Ascending aorta (tissue), 2 donors: ENCODE results near the gene PCIF1. TPM values are rescaled to one million over a fixed set of nuclear protein-coding genes. Genes with fewer than 3 reads are reported as not detected.

Source experiments
- DNase-seq, 2 donors: peaks; one replicate each; pipeline ENCODE4 v3.0.0-alpha.2; 2019; ENCODE audit warnings: low spot score in 2 of 2
- H3K27ac ChIP-seq, 2 donors: fragments of 200-600 bp; sonication (generic); one replicate each; pipeline ENCODE4 v1.5.1; 2016 to 2017; ENCODE audit warnings: mild to moderate bottlenecking in 1 of 2
- H3K27me3 ChIP-seq: fragments of 200-600 bp; sonication (generic); one replicate; pipeline ENCODE4 v1.5.1; 2017
- H3K36me3 ChIP-seq, 2 donors: fragments of 200-600 bp; sonication (generic); one replicate each; pipeline ENCODE4 v1.5.1; 2016
- H3K4me1 ChIP-seq, 2 donors: fragments of 200-600 bp; sonication (generic); one replicate each; pipeline ENCODE4 v1.5.1; 2016 to 2017; ENCODE audit warnings: mild to moderate bottlenecking in 1 of 2
- H3K4me3 ChIP-seq, 2 donors: fragments of 200-600 bp; sonication (generic); one replicate each; pipeline ENCODE4 v1.5.1; 2016 to 2017; ENCODE audit warnings: mild to moderate bottlenecking in 1 of 2
- H3K9me3 ChIP-seq, 2 donors: fragments of 200-600 bp; sonication (generic); one replicate each; pipeline ENCODE4 v1.5.1; 2016
- intact Hi-C: fragments of 100-400 bp; cut with DNase I; formaldehyde crosslinking; loops from one replicate; pipeline ENCODE4 v1.15.1; 2023
- total RNA-seq: library from RNA; depleted of rRNA; stranded (reverse); fragments of >200 nt; gene quantifications from one replicate; pipeline ENCODE4 v1.1.0, GENCODE V29; 2016
- TF ChIP-seq, protein P1 (sequence below), 3 experiments: fragments of 200-600 bp in 2 of 3; fragments of 450-650 bp in 1 of 3; sonication (generic) in 2 of 3; IDR thresholded peaks; one replicate each; pipeline ENCODE4 v1.5.1; 2016 to 2019; ENCODE audit warnings: antibody characterized with exemption in 3 of 3, mild to moderate bottlenecking in 1 of 3, moderate library complexity in 1 of 3

Gene PCIF1
- total RNA-seq, 1 donor from 2014 or later, result 45.7 TPM

DNA sequence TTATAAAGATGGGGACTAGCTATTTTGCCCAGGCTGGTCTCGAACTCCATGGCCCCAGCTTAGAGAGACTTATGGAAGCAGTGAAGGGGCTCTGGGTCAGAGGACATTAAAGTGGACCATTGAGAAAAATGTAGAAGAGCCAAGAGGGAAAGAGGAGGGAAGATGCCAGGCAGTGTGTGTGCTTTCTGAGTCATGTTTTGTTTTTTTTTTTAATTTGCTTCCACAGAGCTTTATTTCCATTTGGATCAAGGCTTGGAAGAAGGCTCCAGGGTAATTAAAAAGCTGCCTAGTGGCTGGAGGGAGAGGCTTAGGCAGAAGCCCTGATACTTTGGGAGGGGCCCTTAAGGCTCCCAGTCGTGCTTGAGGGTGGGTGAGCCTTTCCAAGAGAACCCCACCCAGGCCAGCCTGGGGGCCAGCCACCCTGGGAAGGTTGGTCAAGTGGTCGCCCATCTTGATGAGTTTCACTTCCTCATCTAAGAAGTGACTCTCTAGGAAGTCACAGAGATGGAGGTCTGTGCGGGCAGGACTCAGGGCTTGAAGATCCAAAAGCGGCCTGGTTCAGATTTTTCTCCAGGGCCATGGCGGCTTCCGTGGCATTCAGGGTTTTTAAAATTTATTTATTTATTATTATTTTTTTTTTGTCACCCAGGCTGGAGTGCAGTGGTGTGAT lies 40.5 kb downstream of the PCIF1 start:
- Histone ChIP-seq H3K4me1 (peaks cover 2 to 17% of the 10 kb centered on the region in 2 donors), H3K27me3 (no peaks in the 10 kb centered on the region), H3K27ac (no peak overlapping the region), H3K4me3 (no peak overlapping the region), H3K36me3 (no peaks in the 10 kb centered on the region), H3K9me3 (no peaks in the 10 kb centered on the region)
- DNase-seq, result peak in 1 of 2 donors; percentile 27
- intact Hi-C loops, result loop anchor here (5.0 to 10.0 kb wide), 3 partner anchors 183 to 712 kb away; partner anchors contain the start of genes DBNDD2, DNTTIP1, TP53RK and WFDC3
- TF ChIP-seq, protein P1, sequence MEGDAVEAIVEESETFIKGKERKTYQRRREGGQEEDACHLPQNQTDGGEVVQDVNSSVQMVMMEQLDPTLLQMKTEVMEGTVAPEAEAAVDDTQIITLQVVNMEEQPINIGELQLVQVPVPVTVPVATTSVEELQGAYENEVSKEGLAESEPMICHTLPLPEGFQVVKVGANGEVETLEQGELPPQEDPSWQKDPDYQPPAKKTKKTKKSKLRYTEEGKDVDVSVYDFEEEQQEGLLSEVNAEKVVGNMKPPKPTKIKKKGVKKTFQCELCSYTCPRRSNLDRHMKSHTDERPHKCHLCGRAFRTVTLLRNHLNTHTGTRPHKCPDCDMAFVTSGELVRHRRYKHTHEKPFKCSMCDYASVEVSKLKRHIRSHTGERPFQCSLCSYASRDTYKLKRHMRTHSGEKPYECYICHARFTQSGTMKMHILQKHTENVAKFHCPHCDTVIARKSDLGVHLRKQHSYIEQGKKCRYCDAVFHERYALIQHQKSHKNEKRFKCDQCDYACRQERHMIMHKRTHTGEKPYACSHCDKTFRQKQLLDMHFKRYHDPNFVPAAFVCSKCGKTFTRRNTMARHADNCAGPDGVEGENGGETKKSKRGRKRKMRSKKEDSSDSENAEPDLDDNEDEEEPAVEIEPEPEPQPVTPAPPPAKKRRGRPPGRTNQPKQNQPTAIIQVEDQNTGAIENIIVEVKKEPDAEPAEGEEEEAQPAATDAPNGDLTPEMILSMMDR (IDR thresholded peaks at IDR 0.05), result no peak

DNA sequence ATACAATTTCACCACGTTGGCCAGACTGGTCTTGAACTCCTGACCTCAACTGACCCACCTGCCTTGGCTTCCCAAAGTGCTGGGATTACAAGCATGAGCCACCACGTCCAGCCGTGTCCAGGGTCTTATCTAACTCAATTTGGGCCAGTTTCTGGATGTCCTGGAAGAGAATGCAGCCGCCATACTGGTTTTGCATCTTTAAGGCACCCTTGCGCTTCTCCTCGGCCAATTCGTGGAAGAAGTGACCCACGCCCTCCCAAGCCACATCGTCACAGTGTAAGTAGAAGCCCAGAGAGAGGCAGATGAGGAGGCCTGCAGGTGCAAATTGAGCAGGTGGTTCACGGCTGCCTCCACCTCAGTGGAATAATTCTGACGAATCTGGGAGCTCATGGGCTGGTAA lies 41.2 kb downstream of the PCIF1 start:
- H3K36me3 ChIP-seq, result no peaks in the 10 kb centered on the region
- no peaks in the 10 kb centered on the region for H3K9me3 ChIP-seq
- peak in 1 of 2 donors; percentile 53 for DNase-seq
- peaks cover 0 to 11% of the 10 kb centered on the region in 2 donors for H3K4me1 ChIP-seq
- H3K27me3 ChIP-seq, result no peaks in the 10 kb centered on the region
- intact Hi-C loops, result loop anchor here (10.0 kb wide), 1 partner anchor 571 kb away; the partner anchor contains the start of gene DBNDD2
- TF ChIP-seq, protein P1 (IDR thresholded peaks at IDR 0.05), result no peak
- no peak overlapping the region for H3K4me3 ChIP-seq
- no peak overlapping the region for H3K27ac ChIP-seq

DNA sequence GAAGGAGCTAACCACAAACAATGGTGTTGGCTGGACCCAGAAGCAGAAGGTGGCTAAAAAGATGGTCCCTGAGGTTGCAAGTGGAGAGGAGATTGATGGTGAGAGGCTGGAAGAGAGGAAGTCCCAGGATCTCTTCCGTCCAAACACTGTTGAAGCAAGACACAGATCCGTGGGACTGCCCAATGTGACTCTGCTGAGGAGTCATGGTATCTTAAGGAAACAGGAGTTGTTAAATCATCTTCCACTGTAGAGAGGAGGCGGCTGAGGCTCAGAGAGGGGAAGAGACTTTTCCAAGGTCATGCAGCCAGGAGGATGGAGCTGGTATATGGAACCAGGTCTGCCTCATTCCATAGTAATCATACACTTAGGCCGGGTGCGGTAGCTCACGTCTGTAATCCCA lies 41.6 kb downstream of the PCIF1 start:
- intact Hi-C loops, result loop anchor here (10.0 kb wide), 1 partner anchor 571 kb away; the partner anchor contains the start of gene DBNDD2
- no peaks in the 10 kb centered on the region for H3K27me3 ChIP-seq
- H3K27ac ChIP-seq, result no peak overlapping the region
- no peaks in the 10 kb centered on the region for H3K9me3 ChIP-seq
- H3K4me1 ChIP-seq, result peaks cover 0 to 7% of the 10 kb centered on the region in 2 donors
- TF ChIP-seq, protein P1 (IDR thresholded peaks at IDR 0.05), result no peak
- no peaks in the 10 kb centered on the region for H3K36me3 ChIP-seq
- H3K4me3 ChIP-seq, result no peak overlapping the region
- DNase-seq, result peak in 1 of 2 donors; percentile 52

DNA sequence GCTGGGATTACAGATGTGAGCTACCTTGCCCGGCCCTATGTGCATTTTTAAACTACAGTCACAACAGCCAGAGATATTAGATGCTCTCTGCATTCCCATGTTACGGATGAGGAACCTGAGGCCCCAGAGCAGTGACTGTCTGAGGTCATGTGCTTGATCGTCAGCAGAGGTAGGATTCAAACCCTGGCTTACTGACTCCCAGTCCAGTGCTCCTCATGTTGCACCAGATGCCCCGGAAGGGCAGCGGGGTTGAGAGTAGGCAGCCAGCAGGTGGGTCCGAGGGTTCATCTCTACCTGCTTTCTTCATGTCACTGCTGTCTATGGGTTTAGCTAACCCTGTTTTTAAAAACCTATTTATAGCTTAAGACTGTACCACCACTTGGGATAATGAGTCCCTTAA lies 46.8 kb downstream of the PCIF1 start:
- Histone ChIP-seq H3K9me3 (no peaks in the 10 kb centered on the region), H3K36me3 (no peaks in the 10 kb centered on the region), H3K4me1 (no peaks in the 10 kb centered on the region), H3K27me3 (no peaks in the 10 kb centered on the region), H3K27ac (no peak overlapping the region), H3K4me3 (no peak overlapping the region)
- intact Hi-C loops, result no loop called here
- TF ChIP-seq, protein P1 (IDR thresholded peaks at IDR 0.05), result no peak
- peak in 1 of 2 donors; percentile 34 for DNase-seq

DNA sequence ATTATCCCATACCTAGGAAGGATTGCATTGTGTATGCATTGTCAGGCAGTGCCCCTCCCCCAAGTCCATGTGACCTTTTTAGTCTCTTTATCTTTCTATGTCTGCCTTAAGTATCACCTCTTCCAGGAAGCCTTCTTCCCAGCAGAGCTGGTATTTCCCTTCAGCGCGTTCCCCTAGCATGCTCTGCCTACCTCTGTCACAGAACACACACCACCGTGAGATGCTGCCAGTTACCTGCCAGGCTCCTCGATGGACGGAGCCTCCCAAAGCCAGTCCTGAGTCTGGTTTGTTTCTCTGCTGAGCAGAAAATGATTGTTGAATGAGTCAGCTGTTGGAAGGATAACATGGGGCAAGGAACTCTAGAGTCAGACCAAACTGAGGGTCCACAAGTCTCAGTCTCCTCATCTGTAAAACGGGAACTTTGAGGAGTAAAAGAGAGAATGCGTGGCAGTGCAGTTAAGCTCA lies 48.8 kb downstream of the PCIF1 start:
- Histone ChIP-seq H3K4me1 (no peaks in the 10 kb centered on the region), H3K9me3 (no peaks in the 10 kb centered on the region), H3K27me3 (no peaks in the 10 kb centered on the region), H3K27ac (no peak overlapping the region), H3K36me3 (no peaks in the 10 kb centered on the region), H3K4me3 (no peak overlapping the region)
- TF ChIP-seq, protein P1 (IDR thresholded peaks at IDR 0.05), result no peak
- DNase-seq, result no peak
- intact Hi-C loops, result no loop called here
